GM21825 (cell line): ENCODE measurements around the gene AP3D1.
"Not testable (repeated sequence)": the region's sequence is repeated elsewhere in the genome, so short reads cannot be mapped to it uniquely, and the experiment has no call there.

Source experiments
- ATAC-seq: cut with Tn5 transposase; IDR thresholded peaks from one replicate; pipeline ENCODE4 v1.9.1; 2021; ENCODE audit warnings: mild to moderate bottlenecking, moderate library complexity; ENCODE audit not compliant: unreplicated experiment

The AP3D1 gene

GRCh38 chr19:2091926-2092525 is 59.3 kb downstream of the AP3D1 start:
- ATAC-seq: not testable (repeated sequence)

- ATAC-seq: no peak
These were observed 61.7 kb downstream of the AP3D1 start for GRCh38 chr19:2089727-2090053.

DNA sequence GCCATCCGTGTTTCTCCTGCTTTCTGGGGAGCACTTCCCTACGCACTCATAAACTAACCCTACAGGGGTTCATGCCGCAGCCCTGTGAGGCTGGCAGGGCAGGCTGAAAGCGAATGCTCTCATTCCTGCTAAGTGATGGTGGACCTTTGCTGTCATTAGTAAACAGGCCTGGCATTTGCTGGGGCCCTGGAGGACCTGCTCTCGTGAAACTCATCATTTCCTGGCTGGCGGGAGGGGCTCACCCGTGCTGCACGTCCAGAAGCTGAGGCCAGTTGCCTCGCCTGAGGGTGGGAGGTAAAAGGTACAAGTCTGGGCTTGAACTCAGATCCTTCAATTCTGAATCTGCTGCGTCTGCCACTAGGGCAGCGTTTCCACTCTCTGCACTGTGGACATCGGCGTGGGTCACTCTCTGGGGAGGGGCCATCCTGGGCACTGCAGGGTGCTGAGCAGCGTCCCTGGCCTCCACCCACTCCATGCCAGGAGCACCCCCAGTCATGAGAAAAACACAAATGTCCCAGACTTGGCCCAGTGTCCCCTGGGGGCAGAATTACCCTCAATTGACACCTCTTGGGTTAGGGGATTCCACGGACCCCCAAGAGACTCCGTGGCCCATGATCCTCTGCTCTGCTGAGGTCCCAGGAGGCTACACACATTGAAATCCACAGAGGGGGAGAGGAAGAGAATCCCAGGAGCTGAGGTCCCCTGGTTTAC is 62.2 kb downstream of the AP3D1 start:
- ATAC-seq: no peak

GRCh38 chr19:2087621-2088100 is 63.7 kb downstream of the AP3D1 start:
- no peak for ATAC-seq

GRCh38 chr19:2086695-2087620 is 64.4 kb downstream of the AP3D1 start:
- ATAC-seq: not testable (repeated sequence)

GRCh38 chr19:2084993-2085720 is 66.2 kb downstream of the AP3D1 start:
- ATAC-seq: peak; percentile 32

DNA sequence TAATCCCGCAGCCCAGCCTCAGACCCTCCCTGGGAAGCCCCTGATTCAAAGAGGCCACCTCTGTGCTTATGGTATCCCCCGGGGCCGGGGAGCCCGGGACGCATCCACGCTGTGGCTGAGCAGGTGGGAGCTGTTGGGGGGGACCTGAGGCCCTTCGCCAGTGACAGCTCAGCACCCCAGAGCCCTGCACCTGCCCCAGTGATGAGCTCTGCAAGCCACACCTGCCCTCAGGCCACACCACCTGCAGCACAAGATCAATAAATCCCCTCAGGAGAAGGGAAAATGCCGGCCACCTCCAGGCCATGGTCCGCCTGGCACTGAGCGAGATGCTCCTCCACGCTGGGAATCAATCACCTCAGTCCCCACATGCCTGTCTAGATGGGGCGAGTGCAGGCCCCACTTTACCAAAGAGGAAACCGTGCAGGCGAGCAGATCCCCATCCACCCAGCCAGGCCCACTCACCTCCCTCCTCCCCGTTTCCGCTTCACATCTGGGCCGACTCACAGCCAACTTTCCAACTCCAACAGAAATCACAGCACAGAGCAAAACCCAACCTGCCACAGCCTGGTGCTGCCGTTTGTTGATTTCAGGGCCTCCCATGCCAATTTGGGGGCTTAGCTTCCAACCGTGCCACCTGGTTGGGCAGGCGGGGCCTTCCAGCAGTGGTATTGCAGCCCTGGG is 68.1 kb downstream of the AP3D1 start:
- ATAC-seq: no peak

DNA sequence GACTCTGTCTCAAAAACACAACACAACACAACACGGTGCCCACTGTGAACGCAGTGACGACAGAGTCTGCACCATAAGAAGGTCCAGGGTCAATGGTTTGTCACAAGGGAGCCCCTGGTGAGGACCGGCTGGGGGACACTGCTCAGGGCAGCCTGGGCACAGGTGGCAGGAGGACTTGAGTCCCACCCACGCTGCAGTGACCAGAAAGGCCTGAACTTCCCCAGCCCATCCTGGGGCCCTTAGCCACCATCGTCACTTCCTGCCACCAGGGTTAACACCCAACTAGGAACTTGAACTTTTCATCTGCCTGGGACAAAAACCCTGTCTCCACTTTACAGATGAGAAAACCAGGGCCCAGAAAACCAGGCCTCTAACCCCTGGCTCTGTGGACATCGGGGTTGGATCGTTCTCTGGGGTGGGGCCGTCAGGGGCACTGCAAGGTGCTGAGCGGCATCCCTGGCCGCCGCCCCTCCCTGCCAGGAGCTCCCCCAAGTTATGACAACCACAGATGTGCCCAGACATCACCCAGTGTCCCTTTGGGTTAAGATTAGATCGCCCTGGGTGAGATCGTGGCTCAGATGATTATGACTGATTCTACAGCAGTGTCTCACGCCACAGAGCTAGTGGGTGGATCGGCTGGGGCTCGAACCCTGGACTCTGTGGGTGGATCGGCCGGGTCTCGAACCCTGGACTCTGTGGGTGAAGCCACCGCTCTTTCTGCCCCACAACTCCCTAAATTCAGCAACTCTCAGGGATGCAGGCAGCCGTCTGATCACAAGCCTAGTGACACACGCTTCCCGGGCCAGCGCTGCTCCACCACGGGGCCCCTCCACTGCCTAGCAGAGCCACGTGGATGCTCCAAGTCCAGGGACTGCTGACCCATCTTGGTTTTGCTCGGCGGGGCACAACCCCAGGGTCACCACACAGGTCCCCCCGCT is 69.2 kb downstream of the AP3D1 start:
- ATAC-seq: no peak

DNA sequence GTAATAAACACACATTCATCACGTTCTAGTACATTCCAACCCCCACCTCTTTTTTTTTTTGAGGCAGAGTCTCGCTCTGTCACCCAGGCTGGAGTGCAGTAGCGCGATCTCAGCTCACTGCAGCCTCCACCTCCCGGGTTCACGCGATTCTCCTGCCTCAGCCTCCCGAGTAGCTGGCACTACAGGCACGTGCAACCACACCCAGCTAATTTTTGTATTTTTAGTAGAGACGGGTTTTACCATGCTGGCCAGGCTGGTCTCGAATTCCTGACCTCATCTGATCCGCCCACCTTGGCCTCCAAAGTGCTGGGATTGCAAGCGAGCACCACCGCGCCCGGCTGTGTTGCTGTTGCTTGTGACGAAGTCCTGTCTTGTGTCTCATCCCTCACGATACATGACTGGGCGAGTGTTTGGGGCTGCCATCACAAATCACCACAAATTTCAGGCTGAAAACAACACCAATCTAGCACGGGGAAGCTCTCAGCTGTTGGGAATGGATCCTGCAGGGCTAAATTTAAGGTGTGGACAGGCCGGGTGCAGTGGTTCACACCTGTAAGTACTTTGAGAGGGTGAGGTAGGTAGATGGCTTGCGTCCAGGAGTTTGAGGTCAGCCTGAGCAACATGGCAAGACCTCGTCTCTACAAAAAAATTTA is 70.9 kb downstream of the AP3D1 start:
- no peak for ATAC-seq

GRCh38 chr19:2079865-2080301 is 71.5 kb downstream of the AP3D1 start:
- no peak for ATAC-seq

DNA sequence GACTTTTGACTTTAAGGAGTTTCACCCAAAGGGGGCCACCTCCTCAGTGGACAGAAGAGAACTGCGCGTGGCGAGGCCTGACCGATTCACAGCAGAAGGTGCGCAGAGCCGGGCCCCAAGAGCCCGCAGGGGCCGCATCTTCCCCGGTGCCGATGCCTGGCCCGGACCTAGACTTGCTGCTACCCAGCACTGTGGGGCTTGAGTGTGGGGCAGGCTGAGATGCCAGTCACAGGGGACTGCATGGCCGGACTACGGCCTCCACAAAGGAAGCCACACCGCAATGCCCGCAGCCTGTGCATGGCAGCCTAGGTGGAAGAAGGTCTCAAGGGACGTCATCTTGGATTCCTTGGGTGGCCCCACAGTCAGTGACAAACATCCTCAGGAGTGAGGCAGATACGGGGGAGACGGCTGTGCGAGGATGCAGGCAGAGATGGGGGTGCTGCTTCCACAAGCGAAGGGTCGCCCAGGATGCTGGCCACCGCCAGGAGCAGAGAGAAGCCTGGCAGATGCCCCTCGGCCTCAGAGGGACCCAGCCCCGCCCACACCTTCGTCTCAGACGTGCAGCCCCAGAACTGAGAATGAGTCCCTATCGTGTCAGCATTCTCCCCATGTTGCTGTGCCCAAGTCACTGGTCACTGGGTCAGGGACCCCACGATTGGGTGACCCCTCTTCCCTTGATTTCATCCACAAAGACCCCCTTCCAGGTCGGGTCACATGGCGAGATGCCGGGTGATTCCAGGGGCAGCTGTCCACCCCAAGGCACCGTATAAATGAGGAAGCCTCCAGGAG is 72.1 kb downstream of the AP3D1 start:
- ATAC-seq: no peak

- ATAC-seq: no peak
These were observed 73.3 kb downstream of the AP3D1 start for GRCh38 chr19:2077833-2078619.

- ATAC-seq: no peak
These were observed 74.0 kb downstream of the AP3D1 start for GRCh38 chr19:2077398-2077797.

DNA sequence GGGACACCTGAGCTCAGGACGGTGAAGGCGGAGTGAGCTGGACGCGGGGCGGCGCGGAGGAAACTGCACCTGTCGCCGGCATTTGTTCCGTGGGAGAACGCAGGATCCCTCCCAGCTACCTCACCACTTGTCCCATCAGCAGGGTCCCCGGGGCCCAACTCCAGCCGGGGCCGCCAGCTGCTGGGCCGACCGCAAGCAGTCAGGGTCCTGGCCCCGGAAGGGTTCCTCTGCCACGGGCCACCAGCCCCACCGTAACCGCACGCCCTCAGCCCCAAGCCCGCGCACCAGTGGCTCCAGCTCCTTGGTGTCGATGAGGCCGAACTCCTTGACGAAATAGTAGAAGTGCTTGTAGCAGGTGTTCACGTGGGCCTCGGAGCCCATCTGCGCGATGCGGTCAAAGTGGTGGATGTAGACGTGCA is 74.8 kb downstream of the AP3D1 start:
- ATAC-seq: no peak

DNA sequence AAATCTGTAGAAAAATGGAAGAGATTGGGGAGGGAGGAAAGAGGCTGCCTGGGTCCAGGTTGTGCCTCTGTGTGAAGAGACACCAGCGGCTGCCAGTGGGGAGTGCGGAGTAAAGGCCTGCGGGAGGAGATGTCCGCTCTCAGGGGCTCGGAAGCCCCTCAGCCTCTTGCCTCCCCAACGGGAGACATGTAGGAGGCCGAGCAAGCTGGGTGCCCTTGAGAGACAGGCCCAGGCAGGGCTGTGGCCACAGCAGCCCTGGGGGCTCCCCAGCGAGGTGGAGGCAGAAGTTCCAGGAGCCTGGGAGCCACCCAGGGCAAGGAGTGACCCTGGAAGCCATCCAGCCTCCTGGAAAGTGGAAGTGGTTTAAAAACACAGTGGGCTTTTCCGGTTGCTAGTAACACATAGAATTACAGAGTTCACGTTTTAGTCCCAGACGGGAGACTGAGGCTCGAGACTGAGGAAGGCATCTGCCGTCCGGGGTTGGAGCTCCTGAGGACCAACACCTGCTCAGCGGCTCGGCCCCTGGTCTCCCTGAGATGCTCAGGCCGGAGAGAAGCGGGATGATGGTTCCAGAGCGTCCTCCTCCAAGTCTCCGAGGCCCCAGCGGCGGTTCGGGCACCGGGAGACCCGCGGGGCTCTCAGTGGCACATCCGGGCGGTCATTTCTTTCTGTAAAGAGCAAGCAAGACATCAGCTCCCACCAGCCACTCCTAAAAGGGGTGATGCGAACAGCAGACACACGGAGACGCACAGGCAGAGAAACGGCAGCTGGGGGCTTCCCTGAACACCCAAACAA is 78.4 kb downstream of the AP3D1 start:
- no peak for ATAC-seq

GRCh38 chr19:2070986-2071673 is 80.2 kb downstream of the AP3D1 start:
- ATAC-seq: no peak
